Measurements from ENCODE around the gene SLC7A6.

DNA sequence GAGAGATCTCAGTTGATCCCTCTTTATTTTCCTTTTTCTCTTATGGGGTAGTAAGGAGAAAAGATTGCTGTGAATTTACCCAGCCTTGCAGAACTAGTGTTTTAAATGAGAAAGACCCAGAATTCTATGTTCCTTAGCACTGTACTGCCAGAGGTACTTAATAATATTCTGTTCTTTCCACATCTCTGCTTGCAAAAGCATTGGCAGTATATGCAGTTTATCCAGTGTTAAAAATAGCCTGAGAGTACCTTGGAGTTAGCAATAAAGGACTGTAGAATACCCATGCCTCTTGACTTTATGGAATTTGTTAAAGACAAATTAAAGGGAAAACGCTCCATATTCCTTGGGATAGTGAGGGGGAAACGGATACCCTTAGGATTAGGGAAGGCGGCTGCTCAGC is 11.9 kb downstream of the SLC7A6 start:
- TF ChIP-seq, protein P1, sequence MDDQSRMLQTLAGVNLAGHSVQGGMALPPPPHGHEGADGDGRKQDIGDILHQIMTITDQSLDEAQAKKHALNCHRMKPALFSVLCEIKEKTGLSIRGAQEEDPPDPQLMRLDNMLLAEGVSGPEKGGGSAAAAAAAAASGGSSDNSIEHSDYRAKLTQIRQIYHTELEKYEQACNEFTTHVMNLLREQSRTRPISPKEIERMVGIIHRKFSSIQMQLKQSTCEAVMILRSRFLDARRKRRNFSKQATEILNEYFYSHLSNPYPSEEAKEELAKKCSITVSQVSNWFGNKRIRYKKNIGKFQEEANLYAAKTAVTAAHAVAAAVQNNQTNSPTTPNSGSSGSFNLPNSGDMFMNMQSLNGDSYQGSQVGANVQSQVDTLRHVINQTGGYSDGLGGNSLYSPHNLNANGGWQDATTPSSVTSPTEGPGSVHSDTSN (CRISPR knock-in tag; IDR thresholded peaks at IDR 0.05; ENCODE audit: borderline replicate concordance): no peak
- TF ChIP-seq, protein P2, sequence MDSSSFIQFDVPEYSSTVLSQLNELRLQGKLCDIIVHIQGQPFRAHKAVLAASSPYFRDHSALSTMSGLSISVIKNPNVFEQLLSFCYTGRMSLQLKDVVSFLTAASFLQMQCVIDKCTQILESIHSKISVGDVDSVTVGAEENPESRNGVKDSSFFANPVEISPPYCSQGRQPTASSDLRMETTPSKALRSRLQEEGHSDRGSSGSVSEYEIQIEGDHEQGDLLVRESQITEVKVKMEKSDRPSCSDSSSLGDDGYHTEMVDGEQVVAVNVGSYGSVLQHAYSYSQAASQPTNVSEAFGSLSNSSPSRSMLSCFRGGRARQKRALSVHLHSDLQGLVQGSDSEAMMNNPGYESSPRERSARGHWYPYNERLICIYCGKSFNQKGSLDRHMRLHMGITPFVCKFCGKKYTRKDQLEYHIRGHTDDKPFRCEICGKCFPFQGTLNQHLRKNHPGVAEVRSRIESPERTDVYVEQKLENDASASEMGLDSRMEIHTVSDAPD (CRISPR knock-in tag; IDR thresholded peaks at IDR 0.05): no peak
- TF ChIP-seq, protein P3, sequence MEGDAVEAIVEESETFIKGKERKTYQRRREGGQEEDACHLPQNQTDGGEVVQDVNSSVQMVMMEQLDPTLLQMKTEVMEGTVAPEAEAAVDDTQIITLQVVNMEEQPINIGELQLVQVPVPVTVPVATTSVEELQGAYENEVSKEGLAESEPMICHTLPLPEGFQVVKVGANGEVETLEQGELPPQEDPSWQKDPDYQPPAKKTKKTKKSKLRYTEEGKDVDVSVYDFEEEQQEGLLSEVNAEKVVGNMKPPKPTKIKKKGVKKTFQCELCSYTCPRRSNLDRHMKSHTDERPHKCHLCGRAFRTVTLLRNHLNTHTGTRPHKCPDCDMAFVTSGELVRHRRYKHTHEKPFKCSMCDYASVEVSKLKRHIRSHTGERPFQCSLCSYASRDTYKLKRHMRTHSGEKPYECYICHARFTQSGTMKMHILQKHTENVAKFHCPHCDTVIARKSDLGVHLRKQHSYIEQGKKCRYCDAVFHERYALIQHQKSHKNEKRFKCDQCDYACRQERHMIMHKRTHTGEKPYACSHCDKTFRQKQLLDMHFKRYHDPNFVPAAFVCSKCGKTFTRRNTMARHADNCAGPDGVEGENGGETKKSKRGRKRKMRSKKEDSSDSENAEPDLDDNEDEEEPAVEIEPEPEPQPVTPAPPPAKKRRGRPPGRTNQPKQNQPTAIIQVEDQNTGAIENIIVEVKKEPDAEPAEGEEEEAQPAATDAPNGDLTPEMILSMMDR (CRISPR knock-in tag; IDR thresholded peaks at IDR 0.05): no peak
